ENCODE data around the gene LRRC23. TPM values are rescaled to one million over a fixed set of nuclear protein-coding genes. Genes with fewer than 3 reads are reported as not detected.

The LRRC23 gene
- total RNA-seq, 1 donor from 2014 or later = 10.1 TPM

- H3K4me1 Mint-ChIP-seq (ENCODE audit: unreplicated experiment) = peaks cover 54% of the 10 kb centered on the region
- H3K4me3 Mint-ChIP-seq = peak overlapping the region; percentile 95
- H3K27me3 Mint-ChIP-seq = peaks cover 3% of the 10 kb centered on the region
- H3K27ac Mint-ChIP-seq = peak overlapping the region; percentile 91
- H3K9me3 Mint-ChIP-seq = no peaks in the 10 kb centered on the region
- DNase-seq (ENCODE audit: extremely low spot score, unreplicated experiment) = no peak
- H3K36me3 Mint-ChIP-seq = peaks cover 22% of the 10 kb centered on the region
- TF ChIP-seq, protein P1, sequence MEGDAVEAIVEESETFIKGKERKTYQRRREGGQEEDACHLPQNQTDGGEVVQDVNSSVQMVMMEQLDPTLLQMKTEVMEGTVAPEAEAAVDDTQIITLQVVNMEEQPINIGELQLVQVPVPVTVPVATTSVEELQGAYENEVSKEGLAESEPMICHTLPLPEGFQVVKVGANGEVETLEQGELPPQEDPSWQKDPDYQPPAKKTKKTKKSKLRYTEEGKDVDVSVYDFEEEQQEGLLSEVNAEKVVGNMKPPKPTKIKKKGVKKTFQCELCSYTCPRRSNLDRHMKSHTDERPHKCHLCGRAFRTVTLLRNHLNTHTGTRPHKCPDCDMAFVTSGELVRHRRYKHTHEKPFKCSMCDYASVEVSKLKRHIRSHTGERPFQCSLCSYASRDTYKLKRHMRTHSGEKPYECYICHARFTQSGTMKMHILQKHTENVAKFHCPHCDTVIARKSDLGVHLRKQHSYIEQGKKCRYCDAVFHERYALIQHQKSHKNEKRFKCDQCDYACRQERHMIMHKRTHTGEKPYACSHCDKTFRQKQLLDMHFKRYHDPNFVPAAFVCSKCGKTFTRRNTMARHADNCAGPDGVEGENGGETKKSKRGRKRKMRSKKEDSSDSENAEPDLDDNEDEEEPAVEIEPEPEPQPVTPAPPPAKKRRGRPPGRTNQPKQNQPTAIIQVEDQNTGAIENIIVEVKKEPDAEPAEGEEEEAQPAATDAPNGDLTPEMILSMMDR (conservative IDR thresholded peaks at IDR 0.05) = no peak
Observed at GRCh38 chr12:6928022-6928702, 23.5 kb downstream of the LRRC23 start.

- no peak for DNase-seq (ENCODE audit: extremely low spot score, unreplicated experiment)
- Mint-ChIP-seq H3K9me3 (no peaks in the 10 kb centered on the region), H3K36me3 (peaks cover 24% of the 10 kb centered on the region), H3K4me3 (peak overlapping the region; percentile 95), H3K27ac (peak overlapping the region; percentile 91), H3K4me1 (ENCODE audit: unreplicated experiment) (peaks cover 55% of the 10 kb centered on the region), H3K27me3 (peaks cover 3% of the 10 kb centered on the region)
- TF ChIP-seq, protein P1 (conservative IDR thresholded peaks at IDR 0.05) = no peak
Observed at GRCh38 chr12:6928703-6929407, 24.2 kb downstream of the LRRC23 start.

DNA sequence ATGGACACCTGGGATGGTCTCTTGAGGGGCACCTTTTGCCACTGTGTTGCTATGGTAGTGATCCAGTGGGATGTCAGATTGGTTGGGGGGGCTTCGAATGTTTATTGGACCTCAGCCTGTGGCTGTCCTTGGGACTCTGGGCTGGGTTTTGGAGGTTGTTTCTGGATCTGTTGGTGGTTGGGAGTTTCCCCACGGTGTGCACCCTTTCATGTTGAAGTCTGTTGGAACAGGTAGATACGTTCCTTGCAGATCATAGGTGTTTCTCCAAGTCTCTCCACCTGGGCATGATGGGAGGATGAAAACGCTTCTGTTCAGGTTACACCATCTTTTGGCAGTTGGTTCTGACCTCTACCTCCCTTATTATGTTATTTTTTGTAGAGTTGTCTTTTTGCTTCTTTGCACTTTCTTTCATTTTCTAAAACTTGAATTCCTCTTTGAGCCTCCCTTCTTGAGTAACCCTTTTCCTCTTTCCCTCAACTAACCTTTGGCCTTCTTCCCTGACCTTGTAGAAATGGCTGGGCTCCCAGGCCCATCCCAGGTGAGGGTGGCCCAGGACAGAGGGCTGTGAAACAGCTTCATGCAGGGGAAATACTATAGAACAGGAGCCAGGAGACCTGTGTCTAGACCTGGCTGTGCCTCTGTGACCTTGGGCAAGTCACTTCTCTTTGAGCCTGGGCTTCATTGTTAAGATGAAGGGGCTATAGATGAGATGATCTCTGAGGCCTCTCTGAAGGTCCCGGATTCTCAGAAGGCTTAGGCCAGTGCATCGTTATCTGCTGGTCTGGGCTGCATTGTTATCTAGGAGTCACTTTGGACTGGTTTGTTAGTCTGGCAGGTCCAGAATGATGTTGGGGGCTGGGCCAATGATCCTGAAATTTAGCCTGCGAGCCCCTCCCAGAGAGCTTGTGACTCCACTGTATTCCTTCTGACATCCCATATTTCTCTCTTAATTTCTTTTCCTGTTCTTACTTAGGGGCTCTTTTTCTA, 25.1 kb downstream of the LRRC23 start:
- TF ChIP-seq, protein P1 (conservative IDR thresholded peaks at IDR 0.05) = no peak
- no peaks in the 10 kb centered on the region for H3K27me3 Mint-ChIP-seq
- peaks cover 47% of the 10 kb centered on the region for H3K4me1 Mint-ChIP-seq (ENCODE audit: unreplicated experiment)
- no peak for DNase-seq (ENCODE audit: extremely low spot score, unreplicated experiment)
- peak overlapping the region; percentile 95 for H3K4me3 Mint-ChIP-seq
- peak overlapping the region; percentile 91 for H3K27ac Mint-ChIP-seq
- H3K36me3 Mint-ChIP-seq = peaks cover 32% of the 10 kb centered on the region
- H3K9me3 Mint-ChIP-seq = no peaks in the 10 kb centered on the region

DNA sequence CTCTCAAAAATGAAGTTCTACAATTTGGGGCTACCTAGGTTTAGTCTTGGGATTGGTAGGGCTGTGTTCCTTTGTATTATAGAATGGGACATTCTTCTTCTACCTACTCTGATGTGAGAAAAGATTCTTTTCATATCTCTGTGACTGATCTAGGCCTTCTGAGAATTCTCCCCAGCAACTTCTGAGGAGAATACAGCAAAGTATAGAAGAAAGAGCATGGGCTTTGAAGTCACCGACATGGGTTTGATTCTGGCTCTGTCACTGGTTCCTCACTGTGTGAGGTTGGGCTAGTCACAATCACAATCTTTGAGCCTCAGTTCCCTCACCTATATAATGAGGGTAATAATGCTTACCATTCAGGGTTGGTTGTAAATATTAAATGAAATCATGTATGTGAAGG, 28.1 kb downstream of the LRRC23 start:
- Mint-ChIP-seq H3K4me1 (ENCODE audit: unreplicated experiment) (peaks cover 32% of the 10 kb centered on the region), H3K36me3 (peaks cover 45% of the 10 kb centered on the region), H3K4me3 (peak overlapping the region; percentile 37)

DNA sequence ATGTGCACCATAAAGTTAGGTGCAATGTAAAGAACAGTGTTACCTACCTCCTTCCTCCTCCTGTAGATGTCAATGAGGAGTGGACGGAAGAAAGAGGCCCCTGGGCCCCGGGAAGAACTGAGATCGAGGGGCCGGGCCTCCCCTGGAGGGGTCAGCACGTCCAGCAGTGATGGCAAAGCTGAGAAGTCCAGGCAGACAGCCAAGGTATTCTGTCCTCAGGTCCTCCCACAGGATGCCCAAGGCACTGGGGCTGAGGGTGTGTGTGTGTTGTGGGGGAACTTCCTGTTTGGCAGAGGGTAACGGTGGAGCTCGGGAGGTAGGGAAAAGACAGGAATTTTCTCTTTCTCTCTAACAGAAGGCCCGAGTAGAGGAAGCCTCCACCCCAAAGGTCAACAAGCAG, 29.5 kb downstream of the LRRC23 start:
- TF ChIP-seq, protein P1 (conservative IDR thresholded peaks at IDR 0.05) = no peak
- H3K9me3 Mint-ChIP-seq = no peaks in the 10 kb centered on the region
- H3K4me1 Mint-ChIP-seq (ENCODE audit: unreplicated experiment) = peaks cover 39% of the 10 kb centered on the region
- H3K36me3 Mint-ChIP-seq = peaks cover 50% of the 10 kb centered on the region
- no peak for DNase-seq (ENCODE audit: extremely low spot score, unreplicated experiment)
- peak overlapping the region; percentile 1 for H3K4me3 Mint-ChIP-seq
- H3K27ac Mint-ChIP-seq = peak overlapping the region; percentile 80
- no peaks in the 10 kb centered on the region for H3K27me3 Mint-ChIP-seq

More for the DNA sequence above, 28.1 kb downstream of the LRRC23 start:
- DNase-seq (ENCODE audit: extremely low spot score, unreplicated experiment) = no peak
- peak overlapping the region; percentile 6 for H3K27ac Mint-ChIP-seq
- TF ChIP-seq, protein P1 (conservative IDR thresholded peaks at IDR 0.05) = no peak
- no peaks in the 10 kb centered on the region for H3K9me3 Mint-ChIP-seq
- H3K27me3 Mint-ChIP-seq = no peaks in the 10 kb centered on the region
